ENCODE results near the gene RMDN3.

Gene RMDN3

GRCh38 chr15:40749151-40749630 is 5.9 kb downstream of the RMDN3 start:
- Histone ChIP-seq H3K4me3 (ENCODE audit: low read length) (no peak overlapping the region), H3K9me3 (ENCODE audit: control insufficient read depth, insufficient read depth, low read length) (no peaks in the 10 kb centered on the region), H3K36me3 (ENCODE audit: control insufficient read depth, low read length) (peaks cover 80% of the 10 kb centered on the region), H3K9me2 (replicated peaks; ENCODE audit: control insufficient read depth, low read length) (no peaks in the 10 kb centered on the region), H3K79me2 (ENCODE audit: control insufficient read depth, low read length) (peaks cover 49% of the 10 kb centered on the region), H4K20me1 (ENCODE audit: control insufficient read depth, insufficient read depth, low read depth, low read length) (no peaks in the 10 kb centered on the region), H3K27ac (ENCODE audit: low read depth, low read length) (no peak overlapping the region), H3K27me3 (ENCODE audit: control insufficient read depth, low read length) (no peaks in the 10 kb centered on the region), H3K4me2 (ENCODE audit: low read length) (no peak overlapping the region), H3K4me1 (ENCODE audit: control insufficient read depth, low read length) (peaks cover 21% of the 10 kb centered on the region), H3F3A (ENCODE audit: control insufficient read depth, insufficient read depth) (peaks cover 3% of the 10 kb centered on the region; the same call in 1 of the 2 replicates)
- TF ChIP-seq CTCF (IDR thresholded peaks at IDR 0.05; ENCODE audit: low read depth, low read length, poor library complexity, severe bottlenecking) (no peak), EZH2phosphoT487 (IDR thresholded peaks at IDR 0.05; ENCODE audit: borderline replicate concordance, low read length) (no peak)

GRCh38 chr15:40747685-40748631 is 7.1 kb downstream of the RMDN3 start:
- H3K79me2 ChIP-seq (ENCODE audit: control insufficient read depth, low read length): peaks cover 37% of the 10 kb centered on the region

GRCh38 chr15:40746916-40747418 is 8.1 kb downstream of the RMDN3 start:
- Histone ChIP-seq H3K4me1 (ENCODE audit: control insufficient read depth, low read length) (no peaks in the 10 kb centered on the region), H3K4me3 (ENCODE audit: low read length) (no peak overlapping the region), H3K9me3 (ENCODE audit: control insufficient read depth, insufficient read depth, low read length) (no peaks in the 10 kb centered on the region), H3K36me3 (ENCODE audit: control insufficient read depth, low read length) (peaks cover 83% of the 10 kb centered on the region), H3F3A (ENCODE audit: control insufficient read depth, insufficient read depth) (peaks cover 3% of the 10 kb centered on the region; the same call in 1 of the 2 replicates), H3K79me2 (ENCODE audit: control insufficient read depth, low read length) (peaks cover 27% of the 10 kb centered on the region), H4K20me1 (ENCODE audit: control insufficient read depth, insufficient read depth, low read depth, low read length) (no peaks in the 10 kb centered on the region), H3K27ac (ENCODE audit: low read depth, low read length) (no peak overlapping the region), H3K27me3 (ENCODE audit: control insufficient read depth, low read length) (no peaks in the 10 kb centered on the region), H3K4me2 (ENCODE audit: low read length) (no peak overlapping the region), H3K9me2 (replicated peaks; ENCODE audit: control insufficient read depth, low read length) (no peaks in the 10 kb centered on the region)
- no peak for TF ChIP-seq EZH2phosphoT487 (IDR thresholded peaks at IDR 0.05; ENCODE audit: borderline replicate concordance, low read length)
- no peak for TF ChIP-seq CTCF (IDR thresholded peaks at IDR 0.05; ENCODE audit: low read depth, low read length, poor library complexity, severe bottlenecking)

More at GRCh38 chr15:40747685-40748631, 7.1 kb downstream of the RMDN3 start:
- TF ChIP-seq EZH2phosphoT487 (IDR thresholded peaks at IDR 0.05; ENCODE audit: borderline replicate concordance, low read length) (no peak), CTCF (IDR thresholded peaks at IDR 0.05; ENCODE audit: low read depth, low read length, poor library complexity, severe bottlenecking) (no peak)
- H3K4me3 ChIP-seq (ENCODE audit: low read length): no peak overlapping the region
- H3K4me1 ChIP-seq (ENCODE audit: control insufficient read depth, low read length): peaks cover 8% of the 10 kb centered on the region
- no peak overlapping the region for H3K27ac ChIP-seq (ENCODE audit: low read depth, low read length)
- H3K27me3 ChIP-seq (ENCODE audit: control insufficient read depth, low read length): no peaks in the 10 kb centered on the region
- H3K4me2 ChIP-seq (ENCODE audit: low read length): no peak overlapping the region
- H3K9me2 ChIP-seq (replicated peaks; ENCODE audit: control insufficient read depth, low read length): no peaks in the 10 kb centered on the region
- H3K9me3 ChIP-seq (ENCODE audit: control insufficient read depth, insufficient read depth, low read length): no peaks in the 10 kb centered on the region
- H3F3A ChIP-seq (ENCODE audit: control insufficient read depth, insufficient read depth): peaks cover 3% of the 10 kb centered on the region; the same call in 1 of the 2 replicates
- no peaks in the 10 kb centered on the region for H4K20me1 ChIP-seq (ENCODE audit: control insufficient read depth, insufficient read depth, low read depth, low read length)
- peaks cover 83% of the 10 kb centered on the region for H3K36me3 ChIP-seq (ENCODE audit: control insufficient read depth, low read length)
